ENCODE results near the gene GRIN2A.

DNA sequence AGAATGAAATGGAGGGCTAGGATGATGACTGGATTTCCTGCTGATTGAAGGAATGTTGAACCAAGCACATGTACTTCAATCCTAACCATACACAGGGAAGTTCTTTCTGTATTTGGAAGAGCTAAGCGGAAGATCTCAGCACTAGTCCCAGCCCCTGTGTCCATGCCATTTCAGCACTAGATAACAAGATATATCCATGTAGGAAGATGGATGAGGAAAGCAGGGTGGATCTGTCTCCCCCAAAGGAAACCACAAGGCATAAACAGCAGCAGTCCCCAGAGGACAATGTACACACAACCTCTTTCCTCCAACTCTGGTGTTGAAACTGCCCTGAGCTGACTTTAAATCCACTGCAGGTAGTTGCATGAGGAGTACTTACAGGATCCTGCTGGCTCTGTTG is 75.1 kb downstream of the GRIN2A start:
- TF ChIP-seq EP300 (IDR thresholded peaks at IDR 0.05): no peak
- TF ChIP-seq, protein P1, sequence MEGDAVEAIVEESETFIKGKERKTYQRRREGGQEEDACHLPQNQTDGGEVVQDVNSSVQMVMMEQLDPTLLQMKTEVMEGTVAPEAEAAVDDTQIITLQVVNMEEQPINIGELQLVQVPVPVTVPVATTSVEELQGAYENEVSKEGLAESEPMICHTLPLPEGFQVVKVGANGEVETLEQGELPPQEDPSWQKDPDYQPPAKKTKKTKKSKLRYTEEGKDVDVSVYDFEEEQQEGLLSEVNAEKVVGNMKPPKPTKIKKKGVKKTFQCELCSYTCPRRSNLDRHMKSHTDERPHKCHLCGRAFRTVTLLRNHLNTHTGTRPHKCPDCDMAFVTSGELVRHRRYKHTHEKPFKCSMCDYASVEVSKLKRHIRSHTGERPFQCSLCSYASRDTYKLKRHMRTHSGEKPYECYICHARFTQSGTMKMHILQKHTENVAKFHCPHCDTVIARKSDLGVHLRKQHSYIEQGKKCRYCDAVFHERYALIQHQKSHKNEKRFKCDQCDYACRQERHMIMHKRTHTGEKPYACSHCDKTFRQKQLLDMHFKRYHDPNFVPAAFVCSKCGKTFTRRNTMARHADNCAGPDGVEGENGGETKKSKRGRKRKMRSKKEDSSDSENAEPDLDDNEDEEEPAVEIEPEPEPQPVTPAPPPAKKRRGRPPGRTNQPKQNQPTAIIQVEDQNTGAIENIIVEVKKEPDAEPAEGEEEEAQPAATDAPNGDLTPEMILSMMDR (IDR thresholded peaks at IDR 0.05): no peak
